Measurements from ENCODE around the gene NSD1. TPM values are rescaled to one million over a fixed set of nuclear protein-coding genes. Genes with fewer than 3 reads are reported as not detected.
A peak's percentile ranks its signal among the peaks of the same experiment; 100 is the strongest.

Gene NSD1
- total and polyA plus RNA-seq, 2 of the 4 experiments (the other 2 are of a cell fraction): 7.7 to 31.0 TPM

GRCh38 chr5:177142778-177143177, 9.2 kb downstream of the NSD1 start:
- Histone ChIP-seq H3K56ac (ENCODE audit: extremely low read depth, insufficient read depth, low read length) (no peak overlapping the region), H3K18ac (ENCODE audit: low read depth, low read length) (no peak overlapping the region; the same call in 1 of the 2 replicates), H2AK5ac (ENCODE audit: low read depth, low read length) (no peak overlapping the region), H3K36me3 (ENCODE audit: control insufficient read depth, insufficient read depth, low read length) (peaks cover 20% of the 10 kb centered on the region), H3K9me1 (ENCODE audit: insufficient read depth, low read length) (peaks cover 6% of the 10 kb centered on the region), H3K79me1 (ENCODE audit: low read depth in 1 of 2, low read length in 2 of 2) (peaks cover 26 to 64% of the 10 kb centered on the region in 2 experiments), H3K27me3 (ENCODE audit: control insufficient read depth, insufficient read depth, low read length) (no peaks in the 10 kb centered on the region), H3K27ac (ENCODE audit: insufficient read depth, low read length) (no peak overlapping the region), H3K9me3 (ENCODE audit: control insufficient read depth, insufficient read depth, low read length) (no peaks in the 10 kb centered on the region), H3K4me1 (ENCODE audit: control insufficient read depth, insufficient read depth, low read length) (peaks cover 8% of the 10 kb centered on the region), H2BK15ac (ENCODE audit: low read depth, low read length) (no peak overlapping the region), H3K14ac (replicated peaks; ENCODE audit: low read depth, low read length) (0 out of 2 replicates have a peak overlapping the region, but pooled peaks have one; percentile 2), H4K5ac (ENCODE audit: low read depth, low read length) (no peak overlapping the region), H4K91ac (ENCODE audit: insufficient read depth, low read depth, low read length) (no peak overlapping the region), H2BK20ac (ENCODE audit: low read depth, low read length) (no peak overlapping the region), H3K4me2 (ENCODE audit: low read depth, low read length) (no peak overlapping the region), H3K4me3 (ENCODE audit: insufficient read depth, low read depth, low read length) (no peak overlapping the region), H3K9ac (ENCODE audit: low read depth, low read length) (no peak overlapping the region), H3K4ac (ENCODE audit: low read depth, low read length) (no peak overlapping the region), H2BK120ac (ENCODE audit: low read depth, low read length) (no peak overlapping the region), H2AK9ac (replicated peaks; ENCODE audit: low read depth, low read length, poor library complexity) (no peak overlapping the region), H4K20me1 (ENCODE audit: insufficient read depth, low read length) (peaks cover 21% of the 10 kb centered on the region; the same call in 1 of the 2 replicates), H4K8ac (ENCODE audit: low read depth in 2 of 2, low read length in 2 of 2) (no peak overlapping the region), H2AFZ (replicated peaks; ENCODE audit: low read length, poor library complexity) (no peak overlapping the region), H3K23ac (ENCODE audit: low read depth, low read length) (no peak overlapping the region), H2BK5ac (ENCODE audit: low read depth, low read length, poor library complexity, severe bottlenecking) (no peak overlapping the region)
- intact Hi-C loops (cut with micrococcal nuclease) (no loop called here), dilution Hi-C loops (cut with HindIII; ENCODE audit: low sequenced_read_pairs, unreplicated experiment) (no loop called here), in situ Hi-C loops (cut with MboI; ENCODE audit: low sequenced_read_pairs) (no loop called here)
- CTCF ChIA-PET: no interaction called here
- POLR2A ChIA-PET (ENCODE audit: unreplicated experiment): no interaction called here
- TF ChIP-seq FOS (IDR thresholded peaks at IDR 0.05; ENCODE audit: low read depth, low read length) (no peak), SMC3 (IDR thresholded peaks at IDR 0.05; ENCODE audit: low read depth, low read length) (no peak), RAD21 (IDR thresholded peaks at IDR 0.05; ENCODE audit: low read length) (no peak), CHD1 (IDR thresholded peaks at IDR 0.05; ENCODE audit: low read depth, low read length) (no peak), RCOR1 (IDR thresholded peaks at IDR 0.05; ENCODE audit: insufficient replicate concordance, low read length) (no peak), ELK1 (IDR thresholded peaks at IDR 0.05; ENCODE audit: borderline replicate concordance, low read depth, low read length) (no peak), MAFK (IDR thresholded peaks at IDR 0.05; ENCODE audit: low read depth, low read length) (no peak), POLR2A (IDR thresholded peaks at IDR 0.05; ENCODE audit: low read depth, low read length) (no peak), MAZ (IDR thresholded peaks at IDR 0.05; ENCODE audit: borderline replicate concordance, low read depth, low read length) (no peak), MXI1 (IDR thresholded peaks at IDR 0.05; ENCODE audit: borderline replicate concordance, low read depth, low read length) (no peak)
- no peak for ATAC-seq (ENCODE audit: low read depth)
- WGBS, 2 experiments (ENCODE audit: extremely low coverage in 2 of 2, insufficient read length in 1 of 2): no CpG with 5 or more reads among the region's 1 CpG
- BruUV-seq (replicated peaks): no TSS peak
- no peak for DNase-seq

All from IMR-90 (cell line).